ENCODE measurements around the gene LRRC4C.

Gene LRRC4C

DNA sequence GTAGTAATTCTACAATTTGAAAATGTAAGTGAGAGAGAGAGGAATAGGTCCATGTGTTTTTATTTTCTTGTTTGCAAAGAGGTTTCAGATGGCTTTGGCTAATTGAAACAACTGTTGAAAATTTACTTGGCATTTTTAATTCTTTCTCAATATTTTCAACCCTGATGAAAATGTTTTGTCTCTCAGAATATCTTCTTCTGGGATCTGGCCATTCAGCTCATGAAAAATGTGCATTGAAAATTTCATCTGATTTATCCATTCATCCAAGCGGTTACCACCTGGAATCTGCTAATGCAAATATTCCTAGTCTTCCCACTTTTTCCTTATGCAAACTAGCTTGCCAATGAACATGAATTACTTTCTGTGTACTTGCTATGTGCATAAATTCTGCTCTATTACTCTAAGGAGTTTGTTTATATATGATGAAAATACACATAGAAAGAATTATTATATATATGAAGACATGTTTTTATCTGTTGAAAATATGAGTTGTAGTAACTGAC lies 621.2 kb downstream of the LRRC4C start:
- no peak for DNase-seq

- DNase-seq, result no peak
Measured at GRCh38 chr11:40827116-40827515, 632.3 kb downstream of the LRRC4C start.

DNA sequence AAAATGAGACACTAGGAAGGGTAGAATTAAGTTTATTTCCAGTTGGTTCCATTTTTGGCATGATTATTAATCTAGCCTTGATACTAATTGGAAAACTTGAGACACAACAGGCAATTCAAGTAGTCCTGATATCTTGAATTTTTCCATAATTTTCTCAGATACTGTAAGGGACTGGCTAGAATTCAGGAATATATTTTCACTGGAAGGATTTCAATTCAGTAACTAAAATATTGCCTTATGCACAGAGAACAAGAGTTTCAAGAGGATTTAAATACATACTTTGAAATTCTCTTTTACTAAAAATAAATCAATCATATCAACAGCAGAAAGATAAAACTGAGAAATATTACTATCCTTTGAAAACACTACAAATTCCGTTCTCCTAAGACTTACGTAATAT lies 632.9 kb downstream of the LRRC4C start:
- DNase-seq, result no peak

DNA sequence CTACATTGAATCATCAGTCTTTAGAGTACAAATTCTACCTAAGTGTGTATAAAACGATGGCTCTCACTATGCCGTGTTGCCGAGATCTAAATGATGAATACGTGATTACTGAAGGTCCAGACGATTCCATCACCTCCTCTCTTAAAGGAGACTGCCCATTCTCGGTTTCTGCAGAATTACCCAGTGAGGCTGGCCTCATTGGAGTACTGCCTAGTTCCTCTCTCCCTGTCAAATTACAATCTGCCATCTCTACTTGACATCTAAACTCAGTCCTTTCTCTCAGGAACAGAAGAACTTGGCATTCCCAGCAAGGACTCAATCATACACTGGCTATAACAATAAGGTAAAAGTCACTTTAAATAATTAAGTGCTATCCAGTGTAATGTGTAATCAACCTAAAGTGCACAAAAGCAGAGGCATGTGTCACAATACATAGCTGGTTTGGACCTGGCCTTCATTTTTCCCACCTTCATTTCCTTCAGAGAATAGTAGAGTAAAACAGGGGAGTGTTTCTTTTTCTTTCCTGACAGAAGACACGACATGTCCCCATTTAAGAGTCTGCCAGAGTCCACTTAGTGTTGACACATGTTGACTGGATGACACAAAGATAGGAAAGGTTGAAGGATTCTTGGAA lies 634.1 kb downstream of the LRRC4C start:
- no peak for DNase-seq

- no peak for DNase-seq
Measured at GRCh38 chr11:40819230-40819629, 640.2 kb downstream of the LRRC4C start.

DNA sequence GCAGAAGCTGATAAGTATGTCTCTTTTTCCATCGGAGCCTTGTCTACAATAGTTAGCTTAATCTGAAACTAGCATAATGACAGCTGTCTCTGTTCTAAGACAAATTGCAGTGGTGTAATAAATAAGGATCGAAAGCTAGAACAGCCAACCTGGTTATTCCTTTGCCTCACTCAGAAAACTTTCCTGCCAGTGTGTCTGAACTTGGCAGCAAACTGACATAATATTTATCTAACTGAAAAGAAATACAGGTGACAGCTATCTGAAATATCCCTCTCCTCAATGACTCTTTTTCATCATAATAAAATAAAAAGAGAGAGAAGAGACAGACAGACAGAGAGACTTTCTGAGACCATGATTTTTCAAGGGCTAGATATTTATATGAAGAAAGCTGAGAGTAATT lies 642.5 kb downstream of the LRRC4C start:
- DNase-seq, result no peak

DNA sequence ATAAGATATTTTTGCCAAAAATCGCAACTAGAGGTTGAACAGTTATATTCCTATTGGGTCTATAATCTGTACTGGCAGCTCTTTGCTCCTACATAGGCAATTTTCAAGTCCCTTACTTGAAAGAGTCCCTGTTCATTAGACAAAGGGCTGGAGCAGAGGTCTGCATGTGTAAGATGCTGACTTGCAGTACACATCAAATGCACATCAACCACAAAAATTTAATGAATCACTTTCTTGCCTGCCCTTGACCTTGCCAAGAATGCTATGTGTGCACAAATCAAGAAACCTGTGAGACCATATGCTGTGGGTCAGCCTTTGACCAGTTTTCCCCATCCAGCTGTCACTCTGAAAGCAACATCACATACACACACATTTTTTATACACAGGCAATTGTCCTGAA lies 661.5 kb downstream of the LRRC4C start:
- no peak for DNase-seq

GRCh38 chr11:40787224-40787623 lies 672.2 kb downstream of the LRRC4C start:
- no peak for DNase-seq

GRCh38 chr11:40763046-40763445 lies 696.4 kb downstream of the LRRC4C start:
- no peak for DNase-seq

GRCh38 chr11:40759341-40759740 lies 700.1 kb downstream of the LRRC4C start:
- no peak for DNase-seq

- no peak for DNase-seq
Measured at GRCh38 chr11:40754297-40754696, 705.2 kb downstream of the LRRC4C start.

- DNase-seq, result no peak
Measured at GRCh38 chr11:40746282-40746681, 713.2 kb downstream of the LRRC4C start.

DNA sequence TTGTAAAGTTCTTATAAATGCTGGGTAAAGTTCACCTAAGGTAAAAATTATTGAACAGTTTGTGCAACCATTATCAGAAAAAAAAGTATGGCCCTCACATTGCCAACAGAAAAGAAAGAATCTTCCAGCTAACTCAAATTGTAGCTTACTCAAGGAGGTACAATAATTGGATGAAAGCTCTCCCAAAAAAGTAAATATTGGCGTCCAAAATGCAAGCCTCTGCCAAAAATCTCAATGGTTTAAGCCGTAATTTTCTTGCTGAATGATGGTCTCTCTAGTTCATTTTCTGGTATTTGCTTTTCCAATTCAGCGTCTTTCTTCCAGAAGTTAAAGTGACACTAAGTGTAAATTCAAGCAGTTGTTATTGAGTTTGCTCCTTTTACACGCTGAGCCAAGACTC lies 727.3 kb downstream of the LRRC4C start:
- DNase-seq, result no peak

DNA sequence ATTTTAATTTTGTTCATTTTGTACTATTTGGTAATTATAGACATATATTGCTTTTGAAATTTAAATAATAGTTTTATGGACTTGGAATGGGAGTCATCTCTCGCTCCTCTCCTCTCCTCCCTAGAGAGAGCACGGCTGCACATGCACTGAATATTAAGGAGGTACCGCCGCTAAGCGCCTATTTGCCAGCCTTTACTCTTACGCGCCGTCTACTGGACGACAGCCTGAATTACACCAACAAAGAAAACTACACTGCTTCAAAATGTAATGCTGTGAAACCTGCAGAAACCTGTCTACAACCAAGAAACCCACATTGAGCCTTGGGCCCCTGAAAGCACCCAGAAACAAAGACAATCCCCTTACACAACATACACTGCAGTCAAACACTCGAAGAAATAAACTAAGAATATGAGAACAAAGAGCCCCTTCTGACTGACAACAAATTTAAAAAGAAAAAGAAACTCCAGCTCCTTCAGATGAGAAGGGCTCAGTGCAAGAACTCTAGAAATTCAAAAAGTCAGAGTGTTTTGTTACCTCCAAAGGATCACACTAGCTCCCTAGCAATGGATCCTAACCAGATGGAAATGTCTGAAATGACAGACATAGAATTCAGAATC lies 737.2 kb downstream of the LRRC4C start:
- no peak for DNase-seq

- DNase-seq, result no peak
Measured at GRCh38 chr11:40716344-40717130, 742.9 kb downstream of the LRRC4C start.

DNA sequence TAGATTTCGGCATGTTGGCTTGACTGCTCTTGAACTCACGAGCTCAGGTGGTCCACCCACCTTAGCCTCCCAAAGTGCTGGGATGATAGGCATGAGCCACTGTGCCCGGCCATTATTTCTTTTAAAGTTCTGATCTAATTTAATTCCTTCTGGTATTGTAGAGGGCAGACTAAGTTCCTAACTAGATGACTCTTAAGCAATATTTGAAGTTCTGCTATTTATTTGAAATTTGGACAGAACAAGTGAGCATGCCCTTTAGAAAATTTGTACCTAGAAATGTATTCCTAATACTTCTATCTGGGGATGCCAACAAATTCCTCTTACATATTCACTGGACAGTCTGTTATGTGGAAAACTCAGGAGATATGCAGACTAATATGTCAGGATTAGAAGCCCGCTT lies 746.4 kb downstream of the LRRC4C start:
- no peak for DNase-seq

GRCh38 chr11:40701027-40701426 lies 758.4 kb downstream of the LRRC4C start:
- DNase-seq, result no peak

GRCh38 chr11:40689823-40690222 lies 769.6 kb downstream of the LRRC4C start:
- no peak for DNase-seq

DNA sequence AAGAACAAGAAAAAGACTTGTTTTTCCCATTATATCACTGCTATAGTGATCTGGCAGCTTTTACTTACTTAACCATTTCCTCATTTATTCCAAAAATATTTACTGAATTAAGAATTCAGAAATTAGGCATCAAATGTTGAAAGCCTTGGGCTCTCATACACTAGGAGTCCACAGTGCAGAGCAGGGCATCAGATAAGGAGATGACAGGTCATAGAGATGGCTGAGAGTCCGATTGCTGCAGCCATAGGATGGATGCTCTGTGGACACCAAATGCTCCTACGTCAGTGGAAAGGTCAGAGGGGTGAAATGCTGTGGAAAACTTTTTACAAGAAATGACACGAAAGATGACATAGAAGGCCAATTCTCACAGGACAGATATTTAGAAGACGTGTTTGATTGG lies 771.1 kb downstream of the LRRC4C start:
- no peak for DNase-seq

DNA sequence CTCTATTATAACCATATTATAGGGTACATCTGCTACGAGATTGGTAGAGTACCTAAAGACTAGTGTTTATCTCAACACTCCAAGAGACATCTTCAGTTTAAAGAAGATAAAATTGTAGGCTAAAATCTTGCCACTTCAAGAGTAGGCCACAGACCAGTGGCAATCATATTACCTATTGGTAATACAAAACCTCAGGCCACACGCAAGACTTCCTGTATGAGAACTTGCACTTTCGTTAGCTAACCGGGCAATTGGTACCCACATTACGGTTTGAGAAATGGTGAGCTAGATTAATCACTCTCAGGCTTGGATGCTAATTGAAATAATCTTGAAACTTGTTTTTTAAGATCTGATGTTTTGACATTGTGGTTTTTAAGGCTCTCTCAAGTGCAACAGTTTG lies 772.7 kb downstream of the LRRC4C start:
- DNase-seq, result no peak

DNA sequence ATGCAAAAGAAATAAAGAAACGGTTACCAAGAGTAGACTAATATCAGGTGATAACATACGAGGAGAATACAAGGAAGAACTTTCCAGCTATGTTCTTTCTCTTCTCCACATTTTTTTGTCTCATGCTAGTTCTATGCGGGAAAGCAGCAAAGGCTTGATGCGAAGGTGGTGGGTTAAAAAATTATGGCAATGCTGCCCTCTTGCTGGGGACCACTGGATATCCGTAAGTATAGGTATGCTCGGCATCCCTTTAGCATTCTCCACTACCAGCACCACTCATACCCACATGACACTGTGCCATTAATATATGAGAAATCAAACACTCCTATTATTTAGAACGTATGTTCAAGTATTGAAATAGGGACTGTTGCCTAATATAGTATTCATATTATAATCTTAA lies 776.4 kb downstream of the LRRC4C start:
- DNase-seq, result no peak

- no peak for DNase-seq
Measured at GRCh38 chr11:40679276-40679675, 780.2 kb downstream of the LRRC4C start.

GRCh38 chr11:40647295-40647694 lies 812.2 kb downstream of the LRRC4C start:
- no peak for DNase-seq

DNA sequence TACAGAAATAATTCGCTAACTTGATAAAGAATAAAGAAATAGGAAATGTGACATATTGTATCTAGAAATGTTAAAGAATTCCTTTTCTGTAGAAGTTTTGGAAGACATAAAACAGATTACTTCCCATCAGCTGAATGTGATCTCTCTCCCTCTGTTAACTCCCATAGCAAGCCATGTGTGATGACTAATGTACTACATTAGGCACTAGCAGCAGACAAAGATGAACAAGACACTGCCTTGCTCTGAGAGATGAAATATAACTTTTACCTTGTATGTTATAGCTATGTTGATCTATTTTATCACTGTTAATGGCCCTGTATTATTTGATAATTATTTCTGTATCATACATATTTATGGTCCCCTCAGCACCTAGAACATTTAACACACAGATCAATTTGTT lies 817.2 kb downstream of the LRRC4C start:
- no peak for DNase-seq

Measured in NCI-H1436 (cell line).